HL-60 (cell line): Measurements from ENCODE around the gene COL23A1.

Experiments
- DNase-seq, 2 experiments: peaks; one replicate each; pipeline ENCODE4 v3.0.0-alpha.2; 2010 to 2020; ENCODE audit warnings: low read depth in 1 of 2, low spot score in 1 of 2
- H3K27ac ChIP-seq: fragments of 250-450 bp; sonication (Bioruptor Pico); replicated peaks from 2 replicates; pipeline ENCODE4 v1.5.1; 2020; ENCODE audit warnings: mild to moderate bottlenecking, moderate library complexity
- H3K27me3 ChIP-seq: fragments of 250-450 bp; sonication (Bioruptor Pico); 2 replicates; pipeline ENCODE4 v1.5.1; 2021; ENCODE audit warnings: mild to moderate bottlenecking, moderate library complexity; ENCODE audit not compliant: insufficient read depth, poor library complexity, severe bottlenecking
- H3K4me3 ChIP-seq: replicated peaks from 2 replicates; pipeline ENCODE4 v1.5.1; 2011; ENCODE audit warnings: mild to moderate bottlenecking, control low read depth, low read length; ENCODE audit not compliant: insufficient read depth
- GABPA ChIP-seq: IDR thresholded peaks from 2 replicates; pipeline ENCODE4 v1.6.1; 2012; ENCODE audit warnings: low read depth
- POLR2AphosphoS5 ChIP-seq: IDR thresholded peaks from 2 replicates; pipeline ENCODE4 v1.6.1; 2012; ENCODE audit warnings: low read depth
- SPI1 ChIP-seq: IDR thresholded peaks from 2 replicates; pipeline ENCODE4 v1.6.1; 2012; ENCODE audit warnings: low read depth, mild to moderate bottlenecking, borderline replicate concordance
- TF ChIP-seq, protein P1 (sequence below): IDR thresholded peaks from one replicate; pipeline ENCODE4 v1.5.1; 2011; ENCODE audit warnings: low read length, control low read depth, inconsistent platforms; ENCODE audit not compliant: insufficient read depth
- TF ChIP-seq, protein P2 (sequence below): IDR thresholded peaks from 2 replicates; pipeline ENCODE4 v1.6.1; 2012; ENCODE audit warnings: low read depth; ENCODE audit not compliant: insufficient replicate concordance

Gene COL23A1

DNA sequence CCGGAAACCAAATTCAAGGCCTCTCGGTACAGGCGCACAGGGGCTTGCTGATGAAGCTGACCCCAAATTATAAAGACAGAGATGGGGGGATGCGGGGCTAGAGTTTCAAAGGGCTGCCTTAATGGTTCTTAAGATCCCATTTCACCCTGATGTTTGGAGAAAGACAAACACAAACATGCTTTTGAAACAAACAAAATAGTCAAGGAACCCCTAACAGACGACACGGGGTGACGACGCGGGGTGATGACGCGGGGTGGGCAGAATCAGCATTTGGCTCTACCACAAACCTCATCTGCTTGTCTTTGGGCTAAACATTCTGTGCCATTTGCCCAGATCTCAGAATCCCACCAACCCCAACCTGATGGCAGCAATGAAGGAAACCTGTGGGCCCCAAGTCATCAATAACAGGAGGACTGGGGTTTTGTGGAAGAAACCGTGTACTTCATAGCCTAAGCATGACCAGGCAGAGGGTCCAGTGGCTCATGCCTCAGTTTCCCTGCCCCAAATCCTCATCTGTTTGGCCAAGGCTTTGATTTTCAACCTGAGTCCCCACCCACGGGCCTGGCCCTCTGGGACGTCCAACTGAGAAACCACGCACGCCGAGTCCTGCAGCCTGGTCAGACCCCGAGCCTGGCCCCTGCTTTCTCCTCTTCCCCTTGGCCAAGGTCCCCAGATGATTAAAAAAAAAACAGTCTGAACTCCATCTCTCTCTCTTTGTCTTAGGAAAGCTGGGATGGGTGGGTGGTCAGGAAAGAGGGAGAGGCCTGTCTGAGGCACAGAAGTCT, 148.5 kb downstream of the COL23A1 start:
- TF ChIP-seq, protein P1, sequence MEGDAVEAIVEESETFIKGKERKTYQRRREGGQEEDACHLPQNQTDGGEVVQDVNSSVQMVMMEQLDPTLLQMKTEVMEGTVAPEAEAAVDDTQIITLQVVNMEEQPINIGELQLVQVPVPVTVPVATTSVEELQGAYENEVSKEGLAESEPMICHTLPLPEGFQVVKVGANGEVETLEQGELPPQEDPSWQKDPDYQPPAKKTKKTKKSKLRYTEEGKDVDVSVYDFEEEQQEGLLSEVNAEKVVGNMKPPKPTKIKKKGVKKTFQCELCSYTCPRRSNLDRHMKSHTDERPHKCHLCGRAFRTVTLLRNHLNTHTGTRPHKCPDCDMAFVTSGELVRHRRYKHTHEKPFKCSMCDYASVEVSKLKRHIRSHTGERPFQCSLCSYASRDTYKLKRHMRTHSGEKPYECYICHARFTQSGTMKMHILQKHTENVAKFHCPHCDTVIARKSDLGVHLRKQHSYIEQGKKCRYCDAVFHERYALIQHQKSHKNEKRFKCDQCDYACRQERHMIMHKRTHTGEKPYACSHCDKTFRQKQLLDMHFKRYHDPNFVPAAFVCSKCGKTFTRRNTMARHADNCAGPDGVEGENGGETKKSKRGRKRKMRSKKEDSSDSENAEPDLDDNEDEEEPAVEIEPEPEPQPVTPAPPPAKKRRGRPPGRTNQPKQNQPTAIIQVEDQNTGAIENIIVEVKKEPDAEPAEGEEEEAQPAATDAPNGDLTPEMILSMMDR, result no peak
- TF ChIP-seq GABPA (no peak), POLR2AphosphoS5 (no peak), SPI1 (no peak)
- TF ChIP-seq, protein P2, sequence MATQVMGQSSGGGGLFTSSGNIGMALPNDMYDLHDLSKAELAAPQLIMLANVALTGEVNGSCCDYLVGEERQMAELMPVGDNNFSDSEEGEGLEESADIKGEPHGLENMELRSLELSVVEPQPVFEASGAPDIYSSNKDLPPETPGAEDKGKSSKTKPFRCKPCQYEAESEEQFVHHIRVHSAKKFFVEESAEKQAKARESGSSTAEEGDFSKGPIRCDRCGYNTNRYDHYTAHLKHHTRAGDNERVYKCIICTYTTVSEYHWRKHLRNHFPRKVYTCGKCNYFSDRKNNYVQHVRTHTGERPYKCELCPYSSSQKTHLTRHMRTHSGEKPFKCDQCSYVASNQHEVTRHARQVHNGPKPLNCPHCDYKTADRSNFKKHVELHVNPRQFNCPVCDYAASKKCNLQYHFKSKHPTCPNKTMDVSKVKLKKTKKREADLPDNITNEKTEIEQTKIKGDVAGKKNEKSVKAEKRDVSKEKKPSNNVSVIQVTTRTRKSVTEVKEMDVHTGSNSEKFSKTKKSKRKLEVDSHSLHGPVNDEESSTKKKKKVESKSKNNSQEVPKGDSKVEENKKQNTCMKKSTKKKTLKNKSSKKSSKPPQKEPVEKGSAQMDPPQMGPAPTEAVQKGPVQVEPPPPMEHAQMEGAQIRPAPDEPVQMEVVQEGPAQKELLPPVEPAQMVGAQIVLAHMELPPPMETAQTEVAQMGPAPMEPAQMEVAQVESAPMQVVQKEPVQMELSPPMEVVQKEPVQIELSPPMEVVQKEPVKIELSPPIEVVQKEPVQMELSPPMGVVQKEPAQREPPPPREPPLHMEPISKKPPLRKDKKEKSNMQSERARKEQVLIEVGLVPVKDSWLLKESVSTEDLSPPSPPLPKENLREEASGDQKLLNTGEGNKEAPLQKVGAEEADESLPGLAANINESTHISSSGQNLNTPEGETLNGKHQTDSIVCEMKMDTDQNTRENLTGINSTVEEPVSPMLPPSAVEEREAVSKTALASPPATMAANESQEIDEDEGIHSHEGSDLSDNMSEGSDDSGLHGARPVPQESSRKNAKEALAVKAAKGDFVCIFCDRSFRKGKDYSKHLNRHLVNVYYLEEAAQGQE, result no peak
- H3K4me3 ChIP-seq, result no peak overlapping the region
- no peaks in the 10 kb centered on the region for H3K27me3 ChIP-seq
- H3K27ac ChIP-seq, result no peak overlapping the region
- DNase-seq, result no peak

DNA sequence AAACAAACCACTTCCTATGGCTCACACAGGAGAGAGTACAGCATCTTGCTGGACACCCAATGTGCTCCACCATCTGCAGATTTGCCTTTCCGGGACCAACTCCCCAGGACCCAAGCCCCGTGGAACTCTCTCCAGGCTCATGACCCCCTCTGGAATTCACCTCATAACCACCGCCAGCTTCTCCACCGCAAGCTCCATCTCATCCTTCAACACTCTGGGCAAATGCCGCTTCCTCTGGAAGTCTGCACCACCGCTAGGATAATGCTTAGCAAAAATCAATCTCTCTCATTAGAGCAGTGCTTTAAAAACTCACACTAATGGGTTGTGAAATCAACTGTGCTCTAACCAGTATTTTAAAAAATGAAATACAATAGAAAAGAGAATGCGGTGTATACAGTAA, 150.0 kb downstream of the COL23A1 start:
- Histone ChIP-seq H3K27ac (no peak overlapping the region), H3K27me3 (no peaks in the 10 kb centered on the region), H3K4me3 (no peak overlapping the region)
- DNase-seq, result no peak
- TF ChIP-seq, protein P1, result no peak
- TF ChIP-seq, protein P2, result no peak
- no peak for TF ChIP-seq POLR2AphosphoS5
- TF ChIP-seq SPI1, result no peak
- no peak for TF ChIP-seq GABPA

DNA sequence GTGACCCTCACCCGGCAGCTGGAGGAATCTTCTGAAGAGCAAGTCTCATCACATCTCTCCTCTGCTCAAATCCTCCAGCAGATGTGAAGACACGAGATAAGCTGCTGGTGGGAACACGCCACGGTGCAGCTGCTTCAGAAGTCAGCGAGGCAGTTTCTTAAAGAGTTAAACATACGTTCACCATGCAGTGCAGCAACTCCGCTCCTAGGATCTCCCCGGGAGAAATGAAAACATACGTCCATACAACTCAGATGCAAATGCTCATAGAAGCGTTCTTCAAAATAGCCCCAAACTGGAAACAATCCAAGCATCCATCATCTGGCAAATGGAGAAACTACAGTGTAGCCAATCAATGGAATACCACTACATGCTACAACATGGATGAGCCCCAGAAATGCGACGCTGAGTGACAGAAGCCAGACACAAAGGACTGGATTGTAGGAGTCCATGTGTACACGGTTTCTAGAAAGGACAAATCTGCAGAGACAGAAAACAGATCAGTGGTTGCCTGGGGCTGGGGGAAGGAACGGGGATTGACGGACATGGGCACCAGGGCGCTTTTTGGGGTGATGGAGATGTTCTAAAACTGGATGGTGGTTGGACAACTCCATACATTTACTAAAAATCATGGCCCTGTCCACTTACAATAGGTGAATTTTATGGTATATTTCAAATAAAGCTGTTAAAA, 150.6 kb downstream of the COL23A1 start:
- no peak overlapping the region for H3K4me3 ChIP-seq
- H3K27me3 ChIP-seq, result no peaks in the 10 kb centered on the region
- DNase-seq, result no peak
- H3K27ac ChIP-seq, result no peak overlapping the region
- TF ChIP-seq SPI1, result no peak

DNA sequence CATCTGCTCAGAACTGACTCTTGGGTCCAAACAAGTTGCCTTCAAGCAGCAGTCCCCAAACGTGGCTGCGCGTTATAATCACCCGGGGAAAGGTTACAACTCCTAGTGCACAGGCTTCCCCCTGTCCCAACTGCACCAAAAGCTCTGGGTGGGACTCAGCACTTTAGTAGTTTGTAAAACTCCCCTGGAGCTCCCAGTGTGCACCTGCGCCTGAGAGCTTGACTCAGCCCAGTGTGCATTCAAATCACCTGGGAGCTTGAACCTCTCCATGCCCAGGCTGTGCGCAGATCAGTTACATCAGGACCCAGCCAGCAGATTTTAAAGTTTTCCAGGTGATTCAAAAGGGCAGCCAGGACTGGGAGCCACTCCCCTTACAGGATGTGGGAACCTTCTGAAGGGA, 151.4 kb downstream of the COL23A1 start:
- H3K27ac ChIP-seq, result no peak overlapping the region
- no peak overlapping the region for H3K4me3 ChIP-seq
- DNase-seq, result no peak
- no peaks in the 10 kb centered on the region for H3K27me3 ChIP-seq
- TF ChIP-seq, protein P1, result no peak
- TF ChIP-seq, protein P2, result no peak
- no peak for TF ChIP-seq GABPA
- TF ChIP-seq SPI1, result no peak
- TF ChIP-seq POLR2AphosphoS5, result no peak
